HepG2 (cell line): Measurements from ENCODE around the gene HOXC10. TPM values are rescaled to one million over a fixed set of nuclear protein-coding genes. Genes with fewer than 3 reads are reported as not detected.

Experiments used
- EP300 ChIP-seq, 3 experiments: sonication (generic) in 1 of 3; formaldehyde crosslinking in 1 of 3; IDR thresholded peaks; 2 replicates each; pipeline versions ENCODE4 v1.5.1 to v1.6.1; 2011 to 2020; ENCODE audit warnings: low read depth in 2 of 3, low read length in 2 of 3, borderline replicate concordance in 1 of 3, improper control_type of control experiment in 1 of 3, mild to moderate bottlenecking in 1 of 3, missing genetic modification reagents in 1 of 3, moderate library complexity in 1 of 3
- ZNF367 ChIP-seq: sonication (generic); formaldehyde crosslinking; IDR thresholded peaks from 2 replicates; pipeline ENCODE4 v1.4.0; 2020; ENCODE audit warnings: missing genetic modification reagents, borderline replicate concordance
- ZNF775 ChIP-seq: sonication (generic); formaldehyde crosslinking; IDR thresholded peaks from 2 replicates; pipeline ENCODE4 v1.4.0; 2020; ENCODE audit warnings: missing genetic modification reagents, mild to moderate bottlenecking, moderate library complexity, borderline replicate concordance
- polyA plus RNA-seq, 8 experiments: library from polyadenylated mRNA; depleted of rRNA in 3 of 8; stranded (reverse) in 7 of 8; unstranded in 1 of 8; fragments of >200 nt; fragmentation: Illumina TruSeq in 4 of 8; extraction: Trizol in 4 of 8; gene quantifications; 2 replicates each; pipeline versions ENCODE4 v1.2.1 to v1.2.3, GENCODE V29; 2011 to 2016; ENCODE audit warnings: low read depth in 4 of 8, missing spikeins in 1 of 8, mixed read lengths in 1 of 8; ENCODE audit not compliant: insufficient read depth in 1 of 8
- total RNA-seq, 5 experiments: library from RNA; depleted of rRNA; stranded (reverse); fragments of >200 nt; fragmentation: Illumina TruSeq; extraction: Trizol; gene quantifications; 2 replicates each; pipeline ENCODE4 v1.2.3, GENCODE V29; 2016; ENCODE audit warnings: low read depth in 1 of 5
- TF ChIP-seq, protein P1 (sequence below): sonication (generic); formaldehyde crosslinking; IDR thresholded peaks from 2 replicates; pipeline ENCODE4 v1.4.0; 2020; ENCODE audit warnings: missing genetic modification reagents, borderline replicate concordance
- TF ChIP-seq, protein P2 (sequence below): sonication (generic); IDR thresholded peaks from 2 replicates; pipeline ENCODE4 v1.6.1; 2016; ENCODE audit warnings: low read depth, borderline replicate concordance
- TF ChIP-seq, protein P3 (sequence below): sonication (generic); formaldehyde crosslinking; IDR thresholded peaks from 2 replicates; pipeline ENCODE4 v1.8.0; 2022; ENCODE audit warnings: mild to moderate bottlenecking, missing genetic modification reagents, moderate library complexity
- TF ChIP-seq, protein P4 (sequence below), 2 experiments: sonication (generic) in 1 of 2; formaldehyde crosslinking in 1 of 2; IDR thresholded peaks; 2 replicates each; pipeline versions ENCODE4 v1.4.0 to v1.6.1; 2016 to 2020; ENCODE audit warnings: borderline replicate concordance in 1 of 2, low read depth in 1 of 2, mild to moderate bottlenecking in 1 of 2, missing genetic modification reagents in 1 of 2
- TF ChIP-seq, protein P5 (sequence below): sonication (generic); formaldehyde crosslinking; IDR thresholded peaks from 2 replicates; pipeline ENCODE4 v1.4.0; 2020; ENCODE audit warnings: missing genetic modification reagents, borderline replicate concordance

HOXC10 gene
- total and polyA plus RNA-seq, 2 of the 13 experiments (the other 11 are each of a cell fraction or from before 2014, with no cell fraction given), result not detected

DNA sequence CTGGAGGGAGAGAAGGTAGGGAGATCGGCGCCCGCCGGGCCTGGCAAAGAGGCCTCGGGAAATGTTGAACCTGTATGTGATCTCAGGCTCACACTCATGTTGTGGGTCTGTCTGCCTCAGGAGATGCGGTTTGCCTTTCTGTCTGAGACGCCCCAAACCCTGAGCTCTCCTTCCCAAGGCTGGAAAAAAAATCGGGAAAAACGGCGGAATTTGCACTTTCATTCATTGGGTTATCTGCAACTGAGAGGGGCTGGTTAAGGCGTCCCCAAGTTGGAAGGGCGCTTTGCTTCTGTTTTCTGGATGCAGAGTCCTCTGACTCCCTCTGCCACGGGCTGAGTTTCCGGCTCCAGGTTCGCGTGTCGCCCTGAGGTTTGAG, 10.0 kb downstream of the HOXC10 start (continued):
- TF ChIP-seq, protein P1, sequence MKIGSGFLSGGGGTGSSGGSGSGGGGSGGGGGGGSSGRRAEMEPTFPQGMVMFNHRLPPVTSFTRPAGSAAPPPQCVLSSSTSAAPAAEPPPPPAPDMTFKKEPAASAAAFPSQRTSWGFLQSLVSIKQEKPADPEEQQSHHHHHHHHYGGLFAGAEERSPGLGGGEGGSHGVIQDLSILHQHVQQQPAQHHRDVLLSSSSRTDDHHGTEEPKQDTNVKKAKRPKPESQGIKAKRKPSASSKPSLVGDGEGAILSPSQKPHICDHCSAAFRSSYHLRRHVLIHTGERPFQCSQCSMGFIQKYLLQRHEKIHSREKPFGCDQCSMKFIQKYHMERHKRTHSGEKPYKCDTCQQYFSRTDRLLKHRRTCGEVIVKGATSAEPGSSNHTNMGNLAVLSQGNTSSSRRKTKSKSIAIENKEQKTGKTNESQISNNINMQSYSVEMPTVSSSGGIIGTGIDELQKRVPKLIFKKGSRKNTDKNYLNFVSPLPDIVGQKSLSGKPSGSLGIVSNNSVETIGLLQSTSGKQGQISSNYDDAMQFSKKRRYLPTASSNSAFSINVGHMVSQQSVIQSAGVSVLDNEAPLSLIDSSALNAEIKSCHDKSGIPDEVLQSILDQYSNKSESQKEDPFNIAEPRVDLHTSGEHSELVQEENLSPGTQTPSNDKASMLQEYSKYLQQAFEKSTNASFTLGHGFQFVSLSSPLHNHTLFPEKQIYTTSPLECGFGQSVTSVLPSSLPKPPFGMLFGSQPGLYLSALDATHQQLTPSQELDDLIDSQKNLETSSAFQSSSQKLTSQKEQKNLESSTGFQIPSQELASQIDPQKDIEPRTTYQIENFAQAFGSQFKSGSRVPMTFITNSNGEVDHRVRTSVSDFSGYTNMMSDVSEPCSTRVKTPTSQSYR (CRISPR knock-in tag), result no peak
- TF ChIP-seq, protein P2, sequence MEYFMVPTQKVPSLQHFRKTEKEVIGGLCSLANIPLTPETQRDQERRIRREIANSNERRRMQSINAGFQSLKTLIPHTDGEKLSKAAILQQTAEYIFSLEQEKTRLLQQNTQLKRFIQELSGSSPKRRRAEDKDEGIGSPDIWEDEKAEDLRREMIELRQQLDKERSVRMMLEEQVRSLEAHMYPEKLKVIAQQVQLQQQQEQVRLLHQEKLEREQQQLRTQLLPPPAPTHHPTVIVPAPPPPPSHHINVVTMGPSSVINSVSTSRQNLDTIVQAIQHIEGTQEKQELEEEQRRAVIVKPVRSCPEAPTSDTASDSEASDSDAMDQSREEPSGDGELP, result no peak
- TF ChIP-seq, protein P3, sequence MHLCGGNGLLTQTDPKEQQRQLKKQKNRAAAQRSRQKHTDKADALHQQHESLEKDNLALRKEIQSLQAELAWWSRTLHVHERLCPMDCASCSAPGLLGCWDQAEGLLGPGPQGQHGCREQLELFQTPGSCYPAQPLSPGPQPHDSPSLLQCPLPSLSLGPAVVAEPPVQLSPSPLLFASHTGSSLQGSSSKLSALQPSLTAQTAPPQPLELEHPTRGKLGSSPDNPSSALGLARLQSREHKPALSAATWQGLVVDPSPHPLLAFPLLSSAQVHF, result no peak
- TF ChIP-seq EP300 (IDR thresholded peaks at IDR 0.05; ENCODE audit: low read depth in 2 of 2, low read length in 2 of 2) (no peak), EP300 (CRISPR knock-in tag; IDR thresholded peaks at IDR 0.05; ENCODE audit: borderline replicate concordance) (no peak), ZNF775 (CRISPR knock-in tag) (no peak), ZNF367 (CRISPR knock-in tag) (no peak)
- TF ChIP-seq, protein P4, sequence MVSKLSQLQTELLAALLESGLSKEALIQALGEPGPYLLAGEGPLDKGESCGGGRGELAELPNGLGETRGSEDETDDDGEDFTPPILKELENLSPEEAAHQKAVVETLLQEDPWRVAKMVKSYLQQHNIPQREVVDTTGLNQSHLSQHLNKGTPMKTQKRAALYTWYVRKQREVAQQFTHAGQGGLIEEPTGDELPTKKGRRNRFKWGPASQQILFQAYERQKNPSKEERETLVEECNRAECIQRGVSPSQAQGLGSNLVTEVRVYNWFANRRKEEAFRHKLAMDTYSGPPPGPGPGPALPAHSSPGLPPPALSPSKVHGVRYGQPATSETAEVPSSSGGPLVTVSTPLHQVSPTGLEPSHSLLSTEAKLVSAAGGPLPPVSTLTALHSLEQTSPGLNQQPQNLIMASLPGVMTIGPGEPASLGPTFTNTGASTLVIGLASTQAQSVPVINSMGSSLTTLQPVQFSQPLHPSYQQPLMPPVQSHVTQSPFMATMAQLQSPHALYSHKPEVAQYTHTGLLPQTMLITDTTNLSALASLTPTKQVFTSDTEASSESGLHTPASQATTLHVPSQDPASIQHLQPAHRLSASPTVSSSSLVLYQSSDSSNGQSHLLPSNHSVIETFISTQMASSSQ (IDR thresholded peaks at IDR 0.05; ENCODE audit: low read depth), result no peak
- TF ChIP-seq, protein P4 (CRISPR knock-in tag; IDR thresholded peaks at IDR 0.05; ENCODE audit: borderline replicate concordance), result no peak
- TF ChIP-seq, protein P5, sequence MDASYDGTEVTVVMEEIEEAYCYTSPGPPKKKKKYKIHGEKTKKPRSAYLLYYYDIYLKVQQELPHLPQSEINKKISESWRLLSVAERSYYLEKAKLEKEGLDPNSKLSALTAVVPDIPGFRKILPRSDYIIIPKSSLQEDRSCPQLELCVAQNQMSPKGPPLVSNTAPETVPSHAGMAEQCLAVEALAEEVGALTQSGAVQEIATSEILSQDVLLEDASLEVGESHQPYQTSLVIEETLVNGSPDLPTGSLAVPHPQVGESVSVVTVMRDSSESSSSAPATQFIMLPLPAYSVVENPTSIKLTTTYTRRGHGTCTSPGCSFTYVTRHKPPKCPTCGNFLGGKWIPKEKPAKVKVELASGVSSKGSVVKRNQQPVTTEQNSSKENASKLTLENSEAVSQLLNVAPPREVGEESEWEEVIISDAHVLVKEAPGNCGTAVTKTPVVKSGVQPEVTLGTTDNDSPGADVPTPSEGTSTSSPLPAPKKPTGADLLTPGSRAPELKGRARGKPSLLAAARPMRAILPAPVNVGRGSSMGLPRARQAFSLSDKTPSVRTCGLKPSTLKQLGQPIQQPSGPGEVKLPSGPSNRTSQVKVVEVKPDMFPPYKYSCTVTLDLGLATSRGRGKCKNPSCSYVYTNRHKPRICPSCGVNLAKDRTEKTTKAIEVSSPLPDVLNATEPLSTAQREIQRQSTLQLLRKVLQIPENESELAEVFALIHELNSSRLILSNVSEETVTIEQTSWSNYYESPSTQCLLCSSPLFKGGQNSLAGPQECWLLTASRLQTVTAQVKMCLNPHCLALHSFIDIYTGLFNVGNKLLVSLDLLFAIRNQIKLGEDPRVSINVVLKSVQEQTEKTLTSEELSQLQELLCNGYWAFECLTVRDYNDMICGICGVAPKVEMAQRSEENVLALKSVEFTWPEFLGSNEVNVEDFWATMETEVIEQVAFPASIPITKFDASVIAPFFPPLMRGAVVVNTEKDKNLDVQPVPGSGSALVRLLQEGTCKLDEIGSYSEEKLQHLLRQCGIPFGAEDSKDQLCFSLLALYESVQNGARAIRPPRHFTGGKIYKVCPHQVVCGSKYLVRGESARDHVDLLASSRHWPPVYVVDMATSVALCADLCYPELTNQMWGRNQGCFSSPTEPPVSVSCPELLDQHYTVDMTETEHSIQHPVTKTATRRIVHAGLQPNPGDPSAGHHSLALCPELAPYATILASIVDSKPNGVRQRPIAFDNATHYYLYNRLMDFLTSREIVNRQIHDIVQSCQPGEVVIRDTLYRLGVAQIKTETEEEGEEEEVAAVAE (CRISPR knock-in tag), result no peak
